HG03060 (cell line): ENCODE measurements around the gene TMEM98.
"Not testable (repeated sequence)": the region's sequence is repeated elsewhere in the genome, so short reads cannot be mapped to it uniquely, and the experiment has no call there.

Source experiments
- ATAC-seq: cut with Tn5 transposase; IDR thresholded peaks from one replicate; pipeline ENCODE4 v1.9.1; 2021; ENCODE audit warnings: low read depth, moderate number of reproducible peaks; ENCODE audit not compliant: unreplicated experiment

The TMEM98 gene

DNA sequence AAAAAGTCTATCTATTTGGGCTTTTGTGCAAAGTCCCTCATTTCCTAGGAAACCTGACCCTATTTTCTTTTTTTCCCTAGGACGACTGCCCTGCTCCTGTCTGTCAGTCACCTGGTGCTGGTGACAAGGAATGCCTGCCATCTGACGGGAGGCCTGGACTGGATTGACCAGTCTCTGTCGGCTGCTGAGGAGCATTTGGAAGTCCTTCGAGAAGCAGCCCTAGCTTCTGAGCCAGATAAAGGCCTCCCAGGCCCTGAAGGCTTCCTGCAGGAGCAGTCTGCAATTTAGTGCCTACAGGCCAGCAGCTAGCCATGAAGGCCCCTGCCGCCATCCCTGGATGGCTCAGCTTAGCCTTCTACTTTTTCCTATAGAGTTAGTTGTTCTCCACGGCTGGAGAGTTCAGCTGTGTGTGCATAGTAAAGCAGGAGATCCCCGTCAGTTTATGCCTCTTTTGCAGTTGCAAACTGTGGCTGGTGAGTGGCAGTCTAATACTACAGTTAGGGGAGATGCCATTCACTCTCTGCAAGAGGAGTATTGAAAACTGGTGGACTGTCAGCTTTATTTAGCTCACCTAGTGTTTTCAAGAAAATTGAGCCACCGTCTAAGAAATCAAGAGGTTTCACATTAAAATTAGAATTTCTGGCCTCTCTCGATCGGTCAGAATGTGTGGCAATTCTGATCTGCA lies 12.9 kb downstream of the TMEM98 start:
- no peak for ATAC-seq

DNA sequence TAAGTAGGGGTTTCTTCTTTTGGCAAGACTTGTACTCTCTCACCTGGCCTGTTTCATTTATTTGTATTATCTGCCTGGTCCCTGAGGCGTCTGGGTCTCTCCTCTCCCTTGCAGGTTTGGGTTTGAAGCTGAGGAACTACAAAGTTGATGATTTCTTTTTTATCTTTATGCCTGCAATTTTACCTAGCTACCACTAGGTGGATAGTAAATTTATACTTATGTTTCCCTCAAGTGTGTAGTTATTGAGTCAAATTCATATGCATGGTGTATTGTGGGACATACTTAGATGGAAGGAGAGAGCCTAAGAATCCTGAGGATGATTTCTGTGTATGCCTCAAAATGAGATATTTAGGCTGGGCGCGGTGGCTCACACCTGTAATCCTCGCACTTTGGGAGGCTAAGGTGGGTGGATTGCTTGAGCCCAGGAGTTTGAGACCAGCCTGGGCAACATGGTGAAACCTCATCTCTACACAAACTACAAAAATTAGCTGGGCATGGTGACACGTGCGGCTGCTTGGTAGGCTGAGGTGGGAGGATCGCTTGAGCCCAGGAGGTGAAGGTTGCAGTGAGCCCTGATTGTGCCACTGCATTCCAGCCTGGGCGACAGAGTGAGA lies 13.6 kb downstream of the TMEM98 start:
- ATAC-seq: no peak

GRCh38 chr17:32943206-32943605 lies 15.3 kb downstream of the TMEM98 start:
- ATAC-seq: no peak

- ATAC-seq: no peak
Observed at GRCh38 chr17:32943647-32944191, 15.8 kb downstream of the TMEM98 start.

DNA sequence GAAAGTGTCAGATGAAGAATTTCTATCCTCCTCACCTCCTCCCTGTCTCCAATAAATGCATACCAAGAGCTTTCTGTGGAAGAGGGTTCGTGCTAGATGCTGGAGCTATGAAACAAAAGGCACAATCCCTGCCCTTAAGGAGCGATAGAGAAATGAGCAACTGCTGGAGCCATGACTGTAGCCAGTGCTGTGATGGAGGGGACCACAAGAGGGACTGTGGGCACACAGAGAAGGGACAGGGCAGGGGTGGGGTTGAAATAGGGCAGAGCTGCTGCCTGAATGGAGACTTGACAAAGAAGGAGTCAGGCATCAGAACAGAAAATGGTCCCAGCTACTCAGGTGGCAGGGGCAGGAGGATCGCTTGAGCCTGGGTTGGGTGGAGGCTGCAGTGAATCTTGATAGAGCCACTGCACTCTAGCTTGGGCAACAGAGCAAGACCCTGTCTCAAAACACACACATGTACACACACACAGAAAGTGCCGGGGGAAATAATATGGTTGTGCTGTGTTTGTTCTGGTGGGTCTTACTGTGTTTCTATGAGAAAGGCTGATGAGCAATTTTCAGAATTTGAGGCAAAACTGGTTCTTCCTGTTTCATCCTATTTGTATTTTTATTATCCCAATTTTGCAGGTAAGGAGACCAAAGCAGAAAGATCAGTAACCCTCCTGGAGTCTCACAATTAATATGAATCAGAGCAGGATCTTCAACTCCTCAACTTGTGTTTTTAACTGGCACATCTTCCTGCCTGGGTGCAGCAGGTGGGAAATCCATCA lies 16.5 kb downstream of the TMEM98 start:
- ATAC-seq: no peak

GRCh38 chr17:32946375-32947135 lies 18.6 kb downstream of the TMEM98 start:
- no peak for ATAC-seq

- ATAC-seq: no peak
Observed at GRCh38 chr17:32947736-32948135, 19.8 kb downstream of the TMEM98 start.

DNA sequence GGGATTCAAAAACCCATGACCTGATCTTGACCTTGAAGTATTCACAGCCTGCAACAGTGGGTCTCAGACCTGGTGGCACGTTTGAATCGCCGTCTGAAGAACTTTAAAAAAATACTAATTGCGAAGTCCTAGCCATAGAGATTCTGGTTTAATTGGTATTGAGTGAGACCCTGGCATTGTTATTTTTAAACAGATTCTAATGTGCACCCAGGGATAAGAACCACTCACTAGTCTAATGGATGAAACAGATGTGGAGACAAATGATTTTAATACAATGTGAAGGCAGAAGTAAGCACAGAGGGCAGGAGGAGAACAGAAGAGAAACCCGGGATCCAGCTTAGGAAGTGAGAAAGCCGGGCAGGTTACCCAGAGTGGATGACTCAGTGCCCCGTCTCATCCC lies 21.2 kb downstream of the TMEM98 start:
- no peak for ATAC-seq

DNA sequence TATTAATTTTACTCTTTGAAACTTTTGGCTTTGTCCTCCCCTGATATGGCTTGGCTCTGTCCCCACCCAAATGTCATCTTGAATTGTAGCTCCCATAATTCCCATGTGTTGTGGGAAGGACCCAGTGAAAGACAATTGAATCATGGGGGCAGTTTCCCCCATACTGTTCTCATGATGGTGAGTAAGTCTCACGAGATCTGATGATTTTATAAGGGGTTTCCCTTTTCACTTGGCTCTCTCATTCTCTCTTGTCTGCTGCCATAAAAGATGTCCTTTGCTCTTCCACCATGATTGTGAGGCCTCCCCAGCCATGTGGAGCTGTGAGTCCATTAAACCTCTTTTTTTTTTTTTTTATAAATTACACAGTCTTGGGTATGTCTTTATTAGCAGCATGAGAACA lies 24.5 kb downstream of the TMEM98 start:
- not testable (repeated sequence) for ATAC-seq

DNA sequence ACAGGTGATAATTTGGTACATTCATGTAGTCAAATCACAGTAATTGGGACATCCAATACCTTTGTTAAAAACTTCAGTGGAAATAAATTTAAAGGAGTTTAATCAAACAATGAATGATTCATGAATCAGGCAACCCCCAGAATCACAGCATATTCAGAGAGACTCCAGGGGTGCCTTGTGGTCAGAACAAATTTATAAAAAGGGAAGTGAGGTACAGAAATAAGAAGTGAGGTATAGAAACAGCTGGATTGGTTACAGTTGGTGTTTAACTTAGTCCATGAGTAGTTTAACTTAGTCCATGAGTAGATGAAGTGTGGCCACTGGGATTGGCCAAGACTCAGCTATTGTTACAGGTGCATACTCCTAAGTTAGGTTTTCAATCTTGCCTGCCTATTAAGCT lies 25.1 kb downstream of the TMEM98 start:
- no peak for ATAC-seq

DNA sequence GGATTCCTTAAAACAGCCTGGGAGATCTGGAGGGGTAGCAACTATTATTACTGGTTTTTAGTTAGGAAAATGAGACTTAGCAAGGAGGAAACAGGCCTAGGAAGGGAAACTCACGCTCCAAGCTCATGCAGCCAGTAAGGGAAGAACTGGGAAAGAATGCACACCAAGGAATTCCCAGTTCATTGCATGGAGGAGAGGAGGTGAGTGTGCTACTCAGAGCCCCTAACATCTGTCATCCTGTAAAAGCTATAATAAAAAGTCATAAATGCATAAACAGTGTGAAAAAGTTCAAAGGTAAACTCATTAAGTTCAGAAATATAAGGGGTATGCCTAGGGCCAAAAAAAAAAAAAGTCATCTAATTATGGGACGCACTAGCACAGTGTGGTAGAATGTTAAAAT lies 25.9 kb downstream of the TMEM98 start:
- ATAC-seq: no peak

- no peak for ATAC-seq
Observed at GRCh38 chr17:32954477-32954876, 26.5 kb downstream of the TMEM98 start.

GRCh38 chr17:32955155-32955554 lies 27.2 kb downstream of the TMEM98 start:
- no peak for ATAC-seq

GRCh38 chr17:32956240-32956970 lies 28.5 kb downstream of the TMEM98 start:
- no peak for ATAC-seq

- ATAC-seq: no peak
Observed at GRCh38 chr17:32958418-32958817, 30.5 kb downstream of the TMEM98 start.

DNA sequence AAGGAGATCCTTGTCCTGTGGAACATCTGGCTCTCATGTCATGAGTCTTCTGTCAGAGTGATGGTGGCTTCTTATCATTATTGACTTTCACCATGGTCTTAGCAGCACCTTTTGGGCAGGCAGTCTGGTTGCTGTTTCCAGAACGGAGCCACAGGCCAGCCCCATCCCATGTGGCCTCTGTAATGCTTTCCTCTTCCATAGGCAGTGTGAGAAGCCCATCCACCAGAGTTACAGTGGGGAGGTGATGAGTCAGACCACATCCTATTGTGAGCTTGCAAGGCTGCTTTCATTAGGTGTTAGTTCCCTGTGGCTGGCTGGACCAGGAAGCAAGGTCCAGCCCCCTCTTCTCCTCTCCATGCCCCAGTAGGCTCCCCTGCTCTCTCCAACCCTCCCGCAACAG lies 32.9 kb downstream of the TMEM98 start:
- ATAC-seq: no peak

GRCh38 chr17:32962320-32962711 lies 34.4 kb downstream of the TMEM98 start:
- no peak for ATAC-seq

DNA sequence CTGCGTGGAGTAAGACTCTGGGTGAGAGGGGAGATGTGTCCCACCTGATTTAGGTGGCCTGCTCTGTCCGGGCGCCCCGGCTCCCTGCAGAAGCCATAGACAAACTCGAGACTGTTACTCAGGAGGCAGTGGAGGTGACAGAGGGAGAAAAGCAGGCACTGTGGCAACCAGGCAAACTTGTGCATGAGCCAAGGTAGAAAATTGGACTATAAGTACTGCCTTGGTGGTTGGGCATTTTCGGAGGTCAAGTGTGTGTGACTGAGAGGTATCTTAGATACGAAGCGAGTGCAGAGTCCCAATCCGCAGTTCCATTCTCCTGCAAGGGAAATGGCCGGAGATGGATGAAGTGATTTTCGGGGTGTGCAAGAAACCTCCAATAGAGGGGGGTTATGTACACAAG lies 36.6 kb downstream of the TMEM98 start:
- ATAC-seq: no peak

- not testable (repeated sequence) for ATAC-seq
Observed at GRCh38 chr17:32969231-32969630, 41.3 kb downstream of the TMEM98 start.

- ATAC-seq: no peak
Observed at GRCh38 chr17:32970281-32970680, 42.3 kb downstream of the TMEM98 start.
